Liver (tissue), 9 donors: ENCODE measurements around the gene OR5H1. TPM values are rescaled to one million over a fixed set of nuclear protein-coding genes. Genes with fewer than 3 reads are reported as not detected.

Experiments used
- DNase-seq: peaks from one replicate; pipeline ENCODE4 v3.0.0-alpha.2; 2017; ENCODE audit warnings: low spot score
- H3K27ac ChIP-seq, 2 donors: one replicate each; pipeline ENCODE4 v1.7.0; 2013; ENCODE audit warnings: inconsistent platforms in 2 of 2, low read length in 2 of 2, control low read depth in 1 of 2, low read depth in 1 of 2, mild to moderate bottlenecking in 1 of 2
- H3K27me3 ChIP-seq, 4 donors: one replicate each; pipeline versions ENCODE4 v1.6.1 to v1.7.0; 2013; ENCODE audit warnings: low read length in 3 of 4, inconsistent platforms in 1 of 4, mild to moderate bottlenecking in 1 of 4, moderate library complexity in 1 of 4; ENCODE audit not compliant: control insufficient read depth in 4 of 4, insufficient read depth in 4 of 4
- H3K36me3 ChIP-seq, 4 donors: one replicate each; pipeline versions ENCODE4 v1.6.1 to v1.7.0; 2013; ENCODE audit warnings: low read length in 3 of 4, mild to moderate bottlenecking in 3 of 4, low read depth in 1 of 4, moderate library complexity in 1 of 4; ENCODE audit not compliant: control insufficient read depth in 4 of 4, insufficient read depth in 3 of 4
- H3K4me1 ChIP-seq, 4 donors: one replicate each; pipeline versions ENCODE4 v1.6.1 to v1.7.0; 2013; ENCODE audit warnings: low read length in 3 of 4, mild to moderate bottlenecking in 3 of 4, moderate library complexity in 1 of 4; ENCODE audit not compliant: control insufficient read depth in 4 of 4, insufficient read depth in 4 of 4
- H3K4me3 ChIP-seq, 3 donors: one replicate each; pipeline versions ENCODE4 v1.6.1 to v1.7.0; 2013; ENCODE audit warnings: low read length in 3 of 3, control low read depth in 1 of 3, low read depth in 1 of 3, mild to moderate bottlenecking in 1 of 3
- H3K9ac ChIP-seq, 2 donors: one replicate each; pipeline ENCODE4 v1.7.0; 2013; ENCODE audit warnings: low read length in 2 of 2, mild to moderate bottlenecking in 2 of 2, moderate library complexity in 2 of 2, control low read depth in 1 of 2, low read depth in 1 of 2
- H3K9me3 ChIP-seq, 4 donors: one replicate each; pipeline versions ENCODE4 v1.6.1 to v1.7.0; 2013; ENCODE audit warnings: low read length in 3 of 4; ENCODE audit not compliant: control insufficient read depth in 4 of 4
- EGR1 ChIP-seq, 2 donors: IDR thresholded peaks; 2 replicates each; pipeline ENCODE4 v1.6.1; 2016 to 2018; ENCODE audit warnings: antibody characterized with exemption in 2 of 2, low read depth in 2 of 2
- GABPA ChIP-seq, 2 donors: IDR thresholded peaks in 1 of 2; conservative IDR thresholded peaks in 1 of 2; 2 replicates each; pipeline ENCODE4 v1.6.1; 2016; ENCODE audit warnings: antibody characterized with exemption in 2 of 2, mild to moderate bottlenecking in 1 of 2, moderate library complexity in 1 of 2
- HNF4G ChIP-seq: IDR thresholded peaks from 2 replicates; pipeline ENCODE4 v1.6.1; 2016; ENCODE audit warnings: antibody characterized with exemption
- YY1 ChIP-seq: IDR thresholded peaks from 2 replicates; pipeline ENCODE4 v1.6.1; 2016; ENCODE audit warnings: antibody characterized with exemption, mild to moderate bottlenecking
- polyA plus RNA-seq, 2 donors: library from polyadenylated mRNA; stranded (reverse) in 1 of 2; unstranded in 1 of 2; fragments of 200-250 nt in 1 of 2; fragments of >200 nt in 1 of 2; fragmentation: Nextera tagmentation in 1 of 2; extraction: Ambion mirVana in 1 of 2; gene quantifications; one replicate each; pipeline versions ENCODE4 v1.2.1 to v1.2.3, GENCODE V29; 2013 to 2015
- total RNA-seq, 2 donors: library from RNA; depleted of rRNA; stranded (reverse); fragments of >200 nt; gene quantifications; one replicate each; pipeline ENCODE4 v1.2.3, GENCODE V29; 2014
- TF ChIP-seq, protein P1 (sequence below): IDR thresholded peaks from 2 replicates; pipeline ENCODE4 v1.6.1; 2016; ENCODE audit warnings: antibody characterized with exemption
- donor health status: healthy.
- donor health status: healthy.
- donor health status: healthy.
- donor health status: healthy.
- donor health status: healthy.

The OR5H1 gene
- total and polyA plus RNA-seq, 4 donors = not detected

DNA sequence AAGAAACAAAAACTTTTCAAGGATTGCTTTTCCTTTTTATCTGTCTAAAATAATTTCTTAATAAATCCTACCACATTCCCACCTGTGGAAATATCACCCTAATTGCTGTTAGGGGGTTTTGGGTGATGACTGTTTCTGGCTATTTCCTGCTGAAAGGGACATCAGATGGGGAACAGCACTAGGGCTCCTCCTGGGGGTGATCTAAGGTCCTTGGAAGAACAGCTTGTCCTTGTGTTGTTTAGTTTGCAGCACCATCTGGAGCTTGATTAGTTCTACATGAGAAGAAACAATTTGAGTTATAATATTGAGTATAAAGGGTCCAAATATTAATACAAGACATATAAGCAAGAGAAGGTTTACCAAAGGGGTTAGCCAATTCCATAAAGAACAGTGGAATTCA is 54.7 kb downstream of the OR5H1 start:
- Histone ChIP-seq H3K4me3 (no peak overlapping the region), H3K27ac (no peak overlapping the region), H3K36me3 (no peaks in the 10 kb centered on the region), H3K9ac (no peak overlapping the region), H3K4me1 (no peaks in the 10 kb centered on the region), H3K27me3 (no peaks in the 10 kb centered on the region), H3K9me3 (no peaks in the 10 kb centered on the region)
- no peak for TF ChIP-seq HNF4G
- TF ChIP-seq, protein P1, sequence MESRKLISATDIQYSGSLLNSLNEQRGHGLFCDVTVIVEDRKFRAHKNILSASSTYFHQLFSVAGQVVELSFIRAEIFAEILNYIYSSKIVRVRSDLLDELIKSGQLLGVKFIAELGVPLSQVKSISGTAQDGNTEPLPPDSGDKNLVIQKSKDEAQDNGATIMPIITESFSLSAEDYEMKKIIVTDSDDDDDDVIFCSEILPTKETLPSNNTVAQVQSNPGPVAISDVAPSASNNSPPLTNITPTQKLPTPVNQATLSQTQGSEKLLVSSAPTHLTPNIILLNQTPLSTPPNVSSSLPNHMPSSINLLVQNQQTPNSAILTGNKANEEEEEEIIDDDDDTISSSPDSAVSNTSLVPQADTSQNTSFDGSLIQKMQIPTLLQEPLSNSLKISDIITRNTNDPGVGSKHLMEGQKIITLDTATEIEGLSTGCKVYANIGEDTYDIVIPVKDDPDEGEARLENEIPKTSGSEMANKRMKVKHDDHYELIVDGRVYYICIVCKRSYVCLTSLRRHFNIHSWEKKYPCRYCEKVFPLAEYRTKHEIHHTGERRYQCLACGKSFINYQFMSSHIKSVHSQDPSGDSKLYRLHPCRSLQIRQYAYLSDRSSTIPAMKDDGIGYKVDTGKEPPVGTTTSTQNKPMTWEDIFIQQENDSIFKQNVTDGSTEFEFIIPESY = no peak
- TF ChIP-seq EGR1 (IDR thresholded peaks at IDR 0.05; ENCODE audit: low read depth in 2 of 2) = no peak
- TF ChIP-seq GABPA (IDR thresholded peaks at IDR 0.05 in 1 of 2, conservative IDR thresholded peaks at IDR 0.05 in 1 of 2) = no peak
- TF ChIP-seq YY1 = no peak
- DNase-seq = no peak

Other genes starting within 250 kb of the OR5H1 start
- 10 to 100 TPM in 1 of 2 donors, 1 to 10 TPM in 1; 8.2 to 19.9 TPM for gene RIOX2, start 158.3 kb upstream of the OR5H1 start, total RNA-seq
- 10 to 100 TPM in 1 of 2 donors, 1 to 10 TPM in 1; 9.9 to 12.0 TPM for gene RIOX2, start 158.3 kb upstream of the OR5H1 start, polyA plus RNA-seq
- not detected for gene GABRR3, start 95.4 kb upstream of the OR5H1 start, total RNA-seq
- gene GABRR3, start 95.4 kb upstream of the OR5H1 start, polyA plus RNA-seq = not detected
- gene OR5AC2, start 43.5 kb upstream of the OR5H1 start, total RNA-seq = not detected
- gene OR5AC2, start 43.5 kb upstream of the OR5H1 start, polyA plus RNA-seq = not detected
- gene OR5H14, start 16.8 kb downstream of the OR5H1 start, total RNA-seq = not detected
- gene OR5H14, start 16.8 kb downstream of the OR5H1 start, polyA plus RNA-seq = not detected
- gene OR5H15, start 36.0 kb downstream of the OR5H1 start, total RNA-seq = not detected
- gene OR5H15, start 36.0 kb downstream of the OR5H1 start, polyA plus RNA-seq = not detected
- not detected for gene OR5H6, start 133.5 kb downstream of the OR5H1 start, total RNA-seq
- not detected for gene OR5H6, start 133.5 kb downstream of the OR5H1 start, polyA plus RNA-seq
- under 1 TPM in 1 of 2 donors, not detected in 1; 0.09 TPM for gene OR5H2, start 151.8 kb downstream of the OR5H1 start, total RNA-seq
- not detected for gene OR5H2, start 151.8 kb downstream of the OR5H1 start, polyA plus RNA-seq
- gene OR5K4, start 223.1 kb downstream of the OR5H1 start, total RNA-seq = not detected
- not detected for gene OR5K4, start 223.1 kb downstream of the OR5H1 start, polyA plus RNA-seq